VCaP (cell line): ENCODE data around the gene P2RY10.

Experiments
- H3K27ac ChIP-seq: fragments of 450-650 bp; 2 replicates; pipeline ENCODE4 v1.5.1; 2017
- TF ChIP-seq, protein P1 (sequence below): fragments of 450-650 bp; conservative IDR thresholded peaks from 2 replicates; pipeline ENCODE4 v1.5.1; 2017; ENCODE audit warnings: mild to moderate bottlenecking, moderate library complexity

The P2RY10 gene

DNA sequence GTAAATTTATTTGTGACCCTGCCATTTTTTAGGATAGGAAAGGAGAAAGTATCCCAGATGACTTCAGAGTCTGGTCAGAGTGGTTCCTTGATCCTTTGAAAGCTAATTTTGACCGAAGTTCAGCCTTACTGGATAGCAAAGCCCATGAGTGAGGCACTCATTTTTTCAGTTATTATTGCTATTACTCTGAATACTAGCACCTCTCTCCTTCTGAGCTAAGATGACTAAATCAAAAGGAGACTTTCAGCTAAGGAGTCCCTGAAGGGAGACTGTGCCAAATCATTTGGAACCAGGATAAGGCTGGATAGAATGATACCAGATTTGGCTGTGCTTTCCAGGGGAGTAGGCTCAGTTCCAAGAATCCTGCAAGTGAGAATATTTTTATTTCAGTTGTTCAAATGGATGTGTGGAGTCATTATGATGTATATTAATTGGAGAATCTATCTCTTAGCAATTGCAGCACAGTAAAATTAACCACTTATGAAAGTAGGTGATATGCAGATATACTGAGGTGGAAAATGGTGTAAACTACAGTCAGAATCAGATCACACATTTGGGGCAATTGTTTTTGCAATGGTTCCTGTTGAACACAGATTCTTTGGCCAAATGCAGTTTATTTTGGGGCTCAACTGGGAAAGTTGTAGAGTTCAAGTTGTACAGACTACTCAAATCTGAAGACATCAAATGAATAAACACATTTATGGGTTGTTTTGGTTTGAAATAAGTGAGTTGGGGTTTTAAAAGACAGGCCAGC lies 1.2 kb downstream of the P2RY10 start:
- TF ChIP-seq, protein P1, sequence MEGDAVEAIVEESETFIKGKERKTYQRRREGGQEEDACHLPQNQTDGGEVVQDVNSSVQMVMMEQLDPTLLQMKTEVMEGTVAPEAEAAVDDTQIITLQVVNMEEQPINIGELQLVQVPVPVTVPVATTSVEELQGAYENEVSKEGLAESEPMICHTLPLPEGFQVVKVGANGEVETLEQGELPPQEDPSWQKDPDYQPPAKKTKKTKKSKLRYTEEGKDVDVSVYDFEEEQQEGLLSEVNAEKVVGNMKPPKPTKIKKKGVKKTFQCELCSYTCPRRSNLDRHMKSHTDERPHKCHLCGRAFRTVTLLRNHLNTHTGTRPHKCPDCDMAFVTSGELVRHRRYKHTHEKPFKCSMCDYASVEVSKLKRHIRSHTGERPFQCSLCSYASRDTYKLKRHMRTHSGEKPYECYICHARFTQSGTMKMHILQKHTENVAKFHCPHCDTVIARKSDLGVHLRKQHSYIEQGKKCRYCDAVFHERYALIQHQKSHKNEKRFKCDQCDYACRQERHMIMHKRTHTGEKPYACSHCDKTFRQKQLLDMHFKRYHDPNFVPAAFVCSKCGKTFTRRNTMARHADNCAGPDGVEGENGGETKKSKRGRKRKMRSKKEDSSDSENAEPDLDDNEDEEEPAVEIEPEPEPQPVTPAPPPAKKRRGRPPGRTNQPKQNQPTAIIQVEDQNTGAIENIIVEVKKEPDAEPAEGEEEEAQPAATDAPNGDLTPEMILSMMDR = no peak
- no peak overlapping the region for H3K27ac ChIP-seq

DNA sequence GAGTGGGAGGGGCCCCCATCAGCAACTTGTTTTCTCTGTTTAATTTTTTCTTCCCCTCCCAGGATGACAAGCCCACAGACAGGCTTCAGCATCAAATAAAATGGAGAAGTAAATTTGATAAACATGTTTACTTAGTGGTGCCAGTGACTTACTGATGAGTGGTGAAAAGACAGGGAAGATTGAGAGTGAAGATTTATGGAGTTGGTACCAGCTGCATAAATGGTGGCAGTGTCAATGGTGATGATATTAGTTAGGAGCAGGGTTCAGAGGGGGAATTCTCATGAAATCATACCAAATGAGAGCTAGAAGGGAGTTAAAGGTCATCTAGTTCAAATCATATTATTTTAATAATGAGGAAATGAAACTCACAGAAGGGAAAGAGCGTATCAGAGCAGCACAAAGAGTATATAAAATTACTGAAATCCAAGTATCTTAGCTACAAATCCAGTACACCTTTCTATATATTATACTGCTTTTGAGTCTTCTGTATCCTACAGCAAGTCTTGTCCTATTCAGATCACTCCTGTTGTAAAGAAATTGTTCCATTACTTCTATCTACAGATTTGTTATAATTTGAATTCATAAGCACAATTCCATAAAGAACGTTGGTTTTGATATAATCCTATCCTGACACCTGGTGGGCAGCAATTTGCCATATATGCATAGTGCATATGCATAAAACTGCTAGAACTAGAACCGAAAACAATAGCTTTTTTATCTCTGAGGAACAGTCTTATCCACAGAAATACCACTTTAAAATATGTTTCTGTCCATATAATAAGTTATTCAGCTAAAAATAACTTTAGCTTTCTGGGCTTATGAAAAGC lies 5.0 kb downstream of the P2RY10 start:
- TF ChIP-seq, protein P1 = no peak
- no peak overlapping the region for H3K27ac ChIP-seq

DNA sequence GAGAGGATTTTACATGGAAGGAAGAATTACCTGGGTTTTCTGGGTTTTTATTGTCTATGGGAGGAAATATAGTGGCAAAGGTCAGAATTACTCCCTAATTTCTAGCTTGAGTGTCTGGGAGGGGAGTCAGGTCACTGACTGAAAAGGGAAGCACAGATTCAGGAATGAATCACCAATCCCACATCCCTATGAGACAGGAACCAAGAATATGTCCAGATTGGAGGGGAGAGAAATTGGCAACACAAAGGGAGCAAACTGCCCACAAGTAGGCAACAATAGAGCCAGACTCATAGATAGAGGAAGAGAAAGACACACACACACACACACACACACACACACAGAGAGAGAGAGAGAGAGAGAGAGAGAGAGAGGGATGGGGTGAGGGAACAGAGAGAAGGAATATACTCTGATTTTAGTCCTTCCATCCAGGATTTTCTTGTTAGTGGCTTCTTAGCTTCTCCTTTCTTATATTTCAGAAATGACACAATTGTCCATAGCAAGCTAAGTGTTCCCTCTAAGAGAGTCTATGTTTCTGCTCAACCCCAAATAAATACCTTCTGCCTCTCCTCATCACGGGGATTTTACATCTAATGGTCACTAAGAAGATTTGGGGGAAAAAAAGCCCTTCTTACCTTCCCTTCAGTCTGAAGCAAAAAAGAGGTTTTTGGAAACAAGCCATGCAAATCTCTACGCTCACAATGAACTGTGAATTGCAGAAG lies 12.0 kb downstream of the P2RY10 start:
- H3K27ac ChIP-seq = no peak overlapping the region
- TF ChIP-seq, protein P1 = no peak

DNA sequence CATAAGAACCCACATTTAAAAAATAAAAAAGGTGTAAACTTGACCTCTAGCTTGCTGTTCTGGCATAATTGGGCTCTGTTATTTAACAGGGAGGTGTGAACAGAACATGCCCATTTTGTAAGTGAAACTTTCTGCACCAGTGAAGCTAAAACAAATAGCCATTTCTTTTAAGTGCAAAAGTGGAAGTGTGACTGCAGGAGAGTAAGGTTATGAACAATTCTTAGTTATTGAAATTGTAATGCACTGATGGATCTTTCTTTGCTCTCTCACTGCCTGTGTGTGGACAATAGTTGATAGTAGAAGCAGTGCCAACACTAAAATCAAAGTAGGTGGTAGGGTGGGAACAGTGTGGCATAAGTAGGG lies 12.6 kb downstream of the P2RY10 start:
- no peak overlapping the region for H3K27ac ChIP-seq
- TF ChIP-seq, protein P1 = no peak

DNA sequence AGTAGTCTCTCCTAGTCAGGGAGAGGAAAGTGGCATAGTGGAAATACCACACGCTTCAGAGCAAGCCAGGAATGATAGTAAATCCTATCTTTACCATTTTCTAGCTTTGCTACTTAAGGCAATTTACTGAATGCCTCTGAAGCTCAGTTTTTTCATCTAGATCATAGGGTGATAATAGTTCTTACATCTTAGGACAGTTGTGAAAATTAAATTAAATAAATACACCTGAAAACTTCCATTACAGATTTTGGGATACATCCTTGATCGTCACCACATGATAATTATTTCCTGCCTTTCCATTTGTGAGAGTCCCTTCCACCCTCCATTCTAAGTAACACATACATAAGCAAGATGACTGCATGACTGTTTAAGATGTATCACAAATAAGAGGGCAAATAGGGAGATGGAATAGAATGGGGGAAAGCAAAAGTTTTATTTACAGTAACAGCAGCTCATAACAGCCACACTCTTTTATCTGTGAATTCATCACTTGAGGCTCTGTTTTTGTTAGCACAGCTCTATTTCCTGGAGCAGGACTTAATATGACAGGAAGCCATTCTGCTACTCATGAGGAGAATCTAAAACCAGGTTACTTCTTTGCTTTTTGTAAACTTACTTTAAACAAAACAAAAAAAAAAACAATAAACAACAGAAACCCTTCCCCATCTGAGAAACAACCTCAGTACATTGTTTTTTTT lies 13.4 kb downstream of the P2RY10 start:
- TF ChIP-seq, protein P1 = no peak
- no peak overlapping the region for H3K27ac ChIP-seq

DNA sequence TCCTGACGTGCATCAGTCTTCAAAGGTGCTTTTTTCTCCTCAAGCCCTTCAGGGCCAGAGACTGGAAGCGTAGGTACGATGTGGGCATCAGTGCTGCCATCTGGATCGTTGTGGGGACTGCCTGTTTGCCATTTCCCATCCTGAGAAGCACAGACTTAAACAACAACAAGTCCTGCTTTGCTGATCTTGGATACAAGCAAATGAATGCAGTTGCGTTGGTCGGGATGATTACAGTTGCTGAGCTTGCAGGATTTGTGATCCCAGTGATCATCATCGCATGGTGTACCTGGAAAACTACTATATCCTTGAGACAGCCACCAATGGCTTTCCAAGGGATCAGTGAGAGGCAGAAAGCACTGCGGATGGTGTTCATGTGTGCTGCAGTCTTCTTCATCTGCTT lies 15.7 kb downstream of the P2RY10 start:
- H3K27ac ChIP-seq = no peak overlapping the region
- TF ChIP-seq, protein P1 = no peak
